Measurements from ENCODE around the gene STARD7.

The STARD7 gene

DNA sequence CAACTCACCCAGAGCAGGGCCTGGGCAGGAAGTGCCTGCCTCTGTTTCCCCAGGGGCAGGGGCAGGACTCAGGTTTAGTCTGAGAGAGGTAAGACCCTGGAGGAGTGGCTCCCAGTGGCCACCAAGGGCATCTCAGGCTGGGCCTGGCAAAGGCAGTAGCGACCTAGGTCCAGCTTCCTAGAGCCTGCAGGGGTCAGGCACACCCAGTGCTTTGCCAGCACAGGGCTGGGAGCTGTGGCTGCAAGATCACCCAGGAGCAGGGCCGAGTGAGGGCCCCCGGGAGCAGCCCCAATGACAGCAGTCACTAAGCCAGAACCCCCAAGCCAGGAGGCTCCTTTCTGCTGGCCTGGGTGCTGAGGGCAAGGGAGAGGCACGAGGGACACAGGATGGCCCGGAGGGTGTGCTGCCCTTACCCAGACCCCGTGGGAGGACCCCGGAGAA lies 54.6 kb downstream of the STARD7 start:
- no peaks in the 10 kb centered on the region for H3K36me3 ChIP-seq (replicated peaks; ENCODE audit: insufficient read depth, low read length)
- H3K9me2 ChIP-seq (replicated peaks; ENCODE audit: insufficient read depth, low read length) = no peaks in the 10 kb centered on the region
- H2AFZ ChIP-seq (ENCODE audit: low read length) = no peak overlapping the region
- no peak overlapping the region for H3K4me3 ChIP-seq (ENCODE audit: low read length)
- H3K79me2 ChIP-seq (ENCODE audit: low read length) = no peaks in the 10 kb centered on the region
- no peaks in the 10 kb centered on the region for H3K27me3 ChIP-seq (replicated peaks; ENCODE audit: insufficient read depth, low read length)
- no peak overlapping the region for H3K27ac ChIP-seq (ENCODE audit: low read length)
- TF ChIP-seq EZH2 (optimal IDR thresholded peaks at IDR 0.05; ENCODE audit: low read depth, low read length) (no peak), EZH2phosphoT487 (IDR thresholded peaks at IDR 0.05; ENCODE audit: low read length) (no peak)
- TF ChIP-seq, protein P1, sequence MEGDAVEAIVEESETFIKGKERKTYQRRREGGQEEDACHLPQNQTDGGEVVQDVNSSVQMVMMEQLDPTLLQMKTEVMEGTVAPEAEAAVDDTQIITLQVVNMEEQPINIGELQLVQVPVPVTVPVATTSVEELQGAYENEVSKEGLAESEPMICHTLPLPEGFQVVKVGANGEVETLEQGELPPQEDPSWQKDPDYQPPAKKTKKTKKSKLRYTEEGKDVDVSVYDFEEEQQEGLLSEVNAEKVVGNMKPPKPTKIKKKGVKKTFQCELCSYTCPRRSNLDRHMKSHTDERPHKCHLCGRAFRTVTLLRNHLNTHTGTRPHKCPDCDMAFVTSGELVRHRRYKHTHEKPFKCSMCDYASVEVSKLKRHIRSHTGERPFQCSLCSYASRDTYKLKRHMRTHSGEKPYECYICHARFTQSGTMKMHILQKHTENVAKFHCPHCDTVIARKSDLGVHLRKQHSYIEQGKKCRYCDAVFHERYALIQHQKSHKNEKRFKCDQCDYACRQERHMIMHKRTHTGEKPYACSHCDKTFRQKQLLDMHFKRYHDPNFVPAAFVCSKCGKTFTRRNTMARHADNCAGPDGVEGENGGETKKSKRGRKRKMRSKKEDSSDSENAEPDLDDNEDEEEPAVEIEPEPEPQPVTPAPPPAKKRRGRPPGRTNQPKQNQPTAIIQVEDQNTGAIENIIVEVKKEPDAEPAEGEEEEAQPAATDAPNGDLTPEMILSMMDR (IDR thresholded peaks at IDR 0.05; ENCODE audit: low read length) = no peak
- H3K4me1 ChIP-seq (ENCODE audit: low read length) = no peaks in the 10 kb centered on the region
- H3K4me2 ChIP-seq (ENCODE audit: low read depth, low read length) = no peak overlapping the region
- no peak overlapping the region for H3K9ac ChIP-seq (ENCODE audit: low read length)
- no peaks in the 10 kb centered on the region for H3K9me3 ChIP-seq (replicated peaks; ENCODE audit: insufficient read depth, low read length)
- H3F3A ChIP-seq (ENCODE audit: insufficient read depth, low read length) = no peaks in the 10 kb centered on the region
- H4K20me1 ChIP-seq (ENCODE audit: insufficient read depth, low read length) = no peaks in the 10 kb centered on the region
- DNase-seq = no peak

DNA sequence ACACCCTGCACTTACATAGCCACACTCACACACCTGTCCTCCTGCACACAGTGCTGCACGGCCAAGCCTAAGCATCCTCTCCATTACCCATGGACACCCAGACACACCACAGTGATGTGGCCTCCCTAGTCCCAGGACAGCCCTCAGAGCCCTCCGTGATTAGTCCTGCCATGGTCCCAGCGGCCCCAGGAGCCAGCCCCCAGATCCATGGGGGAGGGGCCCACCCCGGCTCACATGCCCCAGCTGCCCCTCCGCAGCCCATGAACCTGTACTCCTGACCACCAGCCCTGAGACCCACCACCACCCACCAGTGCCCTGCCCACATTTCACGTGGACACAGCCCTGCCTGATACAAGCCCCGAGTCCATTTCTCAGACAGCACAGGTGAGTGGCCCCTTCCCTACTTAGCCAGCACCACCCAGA lies 55.3 kb downstream of the STARD7 start:
- TF ChIP-seq, protein P1 (IDR thresholded peaks at IDR 0.05; ENCODE audit: low read length) = no peak
- no peak for TF ChIP-seq EZH2 (optimal IDR thresholded peaks at IDR 0.05; ENCODE audit: low read depth, low read length)
- no peak for TF ChIP-seq EZH2phosphoT487 (IDR thresholded peaks at IDR 0.05; ENCODE audit: low read length)
- Histone ChIP-seq H4K20me1 (ENCODE audit: insufficient read depth, low read length) (no peaks in the 10 kb centered on the region), H3K4me2 (ENCODE audit: low read depth, low read length) (no peak overlapping the region), H3K4me3 (ENCODE audit: low read length) (no peak overlapping the region), H2AFZ (ENCODE audit: low read length) (no peak overlapping the region), H3K36me3 (replicated peaks; ENCODE audit: insufficient read depth, low read length) (no peaks in the 10 kb centered on the region), H3K9ac (ENCODE audit: low read length) (no peak overlapping the region), H3K9me2 (replicated peaks; ENCODE audit: insufficient read depth, low read length) (no peaks in the 10 kb centered on the region), H3F3A (ENCODE audit: insufficient read depth, low read length) (no peaks in the 10 kb centered on the region), H3K79me2 (ENCODE audit: low read length) (no peaks in the 10 kb centered on the region), H3K27ac (ENCODE audit: low read length) (no peak overlapping the region), H3K9me3 (replicated peaks; ENCODE audit: insufficient read depth, low read length) (no peaks in the 10 kb centered on the region), H3K27me3 (replicated peaks; ENCODE audit: insufficient read depth, low read length) (no peaks in the 10 kb centered on the region), H3K4me1 (ENCODE audit: low read length) (no peaks in the 10 kb centered on the region)
- DNase-seq = no peak

DNA sequence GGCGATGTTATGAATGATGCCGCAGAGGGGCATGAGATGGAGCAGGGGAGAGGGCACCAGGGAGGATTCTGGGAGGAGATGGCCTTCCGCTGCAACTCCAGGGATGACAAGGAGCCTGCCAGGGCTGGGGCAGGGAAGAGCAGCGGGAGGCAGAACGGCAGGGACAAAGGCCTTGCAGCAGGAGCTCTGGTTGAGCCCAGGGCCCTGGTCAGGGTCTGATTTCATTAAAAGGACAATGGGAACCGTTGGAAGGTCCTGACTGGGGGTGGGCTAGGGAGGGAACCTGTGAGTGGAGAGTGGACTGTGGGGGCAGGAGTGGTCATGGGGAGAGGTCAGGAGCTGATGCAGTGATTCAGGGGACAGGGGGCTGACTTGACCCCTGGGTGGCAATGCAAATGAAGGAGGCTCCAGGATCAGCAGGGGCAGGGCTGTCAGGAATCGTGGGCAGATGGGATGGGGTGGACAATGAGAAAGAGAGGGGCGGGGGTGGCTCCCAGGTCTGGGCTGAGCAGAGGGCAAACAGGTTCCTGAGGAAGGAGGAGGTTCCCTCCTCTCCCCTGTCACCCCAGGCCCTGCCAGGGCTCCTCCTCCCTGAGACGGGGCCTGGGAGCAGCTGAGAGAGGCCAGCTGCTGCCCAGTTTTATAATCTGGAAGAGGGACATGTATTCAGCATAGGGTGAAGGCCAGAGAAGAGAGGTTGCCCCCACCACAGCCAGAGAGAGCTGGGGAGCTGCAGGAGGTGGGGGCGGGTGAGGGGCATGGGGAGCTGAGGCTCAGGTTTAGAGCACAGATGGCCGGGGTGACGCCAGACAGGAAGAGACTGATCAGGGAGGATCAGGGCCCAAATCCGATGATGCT lies 56.1 kb downstream of the STARD7 start:
- Histone ChIP-seq H3K9me2 (replicated peaks; ENCODE audit: insufficient read depth, low read length) (no peaks in the 10 kb centered on the region), H3K4me2 (ENCODE audit: low read depth, low read length) (no peak overlapping the region), H3K27me3 (replicated peaks; ENCODE audit: insufficient read depth, low read length) (no peaks in the 10 kb centered on the region), H4K20me1 (ENCODE audit: insufficient read depth, low read length) (no peaks in the 10 kb centered on the region), H3K36me3 (replicated peaks; ENCODE audit: insufficient read depth, low read length) (no peaks in the 10 kb centered on the region), H3K9ac (ENCODE audit: low read length) (no peak overlapping the region), H3K9me3 (replicated peaks; ENCODE audit: insufficient read depth, low read length) (no peaks in the 10 kb centered on the region), H3K4me3 (ENCODE audit: low read length) (no peak overlapping the region), H3K27ac (ENCODE audit: low read length) (no peak overlapping the region), H2AFZ (ENCODE audit: low read length) (no peak overlapping the region), H3K4me1 (ENCODE audit: low read length) (no peaks in the 10 kb centered on the region), H3K79me2 (ENCODE audit: low read length) (no peaks in the 10 kb centered on the region), H3F3A (ENCODE audit: insufficient read depth, low read length) (no peaks in the 10 kb centered on the region)
- DNase-seq = no peak
- TF ChIP-seq EZH2 (optimal IDR thresholded peaks at IDR 0.05; ENCODE audit: low read depth, low read length) = no peak
- TF ChIP-seq, protein P1 (IDR thresholded peaks at IDR 0.05; ENCODE audit: low read length) = no peak

All from MM.1S (cell line).